GM21529 (cell line): ENCODE results near the gene KCNT1.

Experiments used
- ATAC-seq: cut with Tn5 transposase; IDR thresholded peaks from one replicate; pipeline ENCODE4 v1.9.1; 2021; ENCODE audit not compliant: unreplicated experiment

KCNT1 gene

GRCh38 chr9:135777623-135778177 is 75.7 kb downstream of the KCNT1 start:
- no peak for ATAC-seq

- ATAC-seq: no peak
Measured at GRCh38 chr9:135778421-135778820, 76.4 kb downstream of the KCNT1 start.

- ATAC-seq: no peak
Measured at GRCh38 chr9:135779571-135779970, 77.6 kb downstream of the KCNT1 start.

- no peak for ATAC-seq
Measured at GRCh38 chr9:135780086-135780485, 78.1 kb downstream of the KCNT1 start.

- no peak for ATAC-seq
Measured at GRCh38 chr9:135780626-135781025, 78.6 kb downstream of the KCNT1 start.

GRCh38 chr9:135782946-135783345 is 81.0 kb downstream of the KCNT1 start:
- no peak for ATAC-seq

- ATAC-seq: no peak
Measured at GRCh38 chr9:135783540-135784245, 81.7 kb downstream of the KCNT1 start.

- no peak for ATAC-seq
Measured at GRCh38 chr9:135785013-135785575, 83.1 kb downstream of the KCNT1 start.

- ATAC-seq: no peak
Measured at GRCh38 chr9:135786146-135786690, 84.2 kb downstream of the KCNT1 start.

GRCh38 chr9:135787317-135787716 is 85.3 kb downstream of the KCNT1 start:
- ATAC-seq: no peak

GRCh38 chr9:135787776-135788575 is 86.0 kb downstream of the KCNT1 start:
- ATAC-seq: no peak

- no peak for ATAC-seq
Measured at GRCh38 chr9:135788576-135789300, 86.8 kb downstream of the KCNT1 start.

GRCh38 chr9:135789838-135790291 is 87.9 kb downstream of the KCNT1 start:
- no peak for ATAC-seq

- no peak for ATAC-seq
Measured at GRCh38 chr9:135790356-135790755, 88.4 kb downstream of the KCNT1 start.

GRCh38 chr9:135790850-135791249 is 88.9 kb downstream of the KCNT1 start:
- ATAC-seq: no peak

- no peak for ATAC-seq
Measured at GRCh38 chr9:135791431-135792267, 89.7 kb downstream of the KCNT1 start.

- no peak for ATAC-seq
Measured at GRCh38 chr9:135792268-135793128, 90.5 kb downstream of the KCNT1 start.

- no peak for ATAC-seq
Measured at GRCh38 chr9:135793221-135794056, 91.5 kb downstream of the KCNT1 start.
